ENCODE data around the gene PTPN14.
"Not testable (repeated sequence)": the region's sequence is repeated elsewhere in the genome, so short reads cannot be mapped to it uniquely, and the experiment has no call there.

The PTPN14 gene

GRCh38 chr1:214513394-214513793 is 38.0 kb downstream of the PTPN14 start:
- no peak for DNase-seq (ENCODE audit: low read depth in 2 of 3, low spot score in 2 of 3)

GRCh38 chr1:214511639-214511998 is 39.8 kb downstream of the PTPN14 start:
- no peak for DNase-seq (ENCODE audit: low read depth in 2 of 3, low spot score in 2 of 3)

GRCh38 chr1:214510914-214511638 is 40.3 kb downstream of the PTPN14 start:
- DNase-seq (ENCODE audit: low read depth in 2 of 3, low spot score in 2 of 3): no peak

- DNase-seq (ENCODE audit: low read depth in 2 of 3, low spot score in 2 of 3): no peak
Observed at GRCh38 chr1:214510477-214510876, 40.9 kb downstream of the PTPN14 start.

GRCh38 chr1:214509622-214510021 is 41.8 kb downstream of the PTPN14 start:
- not testable (repeated sequence) for DNase-seq (ENCODE audit: low read depth in 2 of 3, low spot score in 2 of 3)

GRCh38 chr1:214506972-214507431 is 44.4 kb downstream of the PTPN14 start:
- no peak for DNase-seq (ENCODE audit: low read depth in 2 of 3, low spot score in 2 of 3)

GRCh38 chr1:214505134-214505533 is 46.3 kb downstream of the PTPN14 start:
- DNase-seq (ENCODE audit: low read depth in 2 of 3, low spot score in 2 of 3): no peak

- no peak for DNase-seq (ENCODE audit: low read depth in 2 of 3, low spot score in 2 of 3)
Observed at GRCh38 chr1:214504330-214504729, 47.1 kb downstream of the PTPN14 start.

- DNase-seq (ENCODE audit: low read depth in 2 of 3, low spot score in 2 of 3): no peak
Observed at GRCh38 chr1:214503553-214503952, 47.8 kb downstream of the PTPN14 start.

- DNase-seq (ENCODE audit: low read depth in 2 of 3, low spot score in 2 of 3): no peak
Observed at GRCh38 chr1:214500340-214501055, 50.9 kb downstream of the PTPN14 start.

GRCh38 chr1:214499732-214500131 is 51.7 kb downstream of the PTPN14 start:
- no peak for DNase-seq (ENCODE audit: low read depth in 2 of 3, low spot score in 2 of 3)

- DNase-seq (ENCODE audit: low read depth in 2 of 3, low spot score in 2 of 3): no peak
Observed at GRCh38 chr1:214498021-214498420, 53.4 kb downstream of the PTPN14 start.

GRCh38 chr1:214496126-214496525 is 55.3 kb downstream of the PTPN14 start:
- no peak for DNase-seq (ENCODE audit: low read depth in 2 of 3, low spot score in 2 of 3)

GRCh38 chr1:214494706-214495105 is 56.7 kb downstream of the PTPN14 start:
- DNase-seq (ENCODE audit: low read depth in 2 of 3, low spot score in 2 of 3): no peak

- not testable (repeated sequence) for DNase-seq (ENCODE audit: low read depth in 2 of 3, low spot score in 2 of 3)
Observed at GRCh38 chr1:214494179-214494578, 57.2 kb downstream of the PTPN14 start.

GRCh38 chr1:214493126-214493796 is 58.1 kb downstream of the PTPN14 start:
- no peak for DNase-seq (ENCODE audit: low read depth in 2 of 3, low spot score in 2 of 3)

- DNase-seq (ENCODE audit: low read depth in 2 of 3, low spot score in 2 of 3): no peak
Observed at GRCh38 chr1:214492401-214493075, 58.9 kb downstream of the PTPN14 start.

- no peak for DNase-seq (ENCODE audit: low read depth in 2 of 3, low spot score in 2 of 3)
Observed at GRCh38 chr1:214491468-214492146, 59.8 kb downstream of the PTPN14 start.

- DNase-seq (ENCODE audit: low read depth in 2 of 3, low spot score in 2 of 3): no peak
Observed at GRCh38 chr1:214485151-214485550, 66.3 kb downstream of the PTPN14 start.

GRCh38 chr1:214483180-214483579 is 68.2 kb downstream of the PTPN14 start:
- DNase-seq (ENCODE audit: low read depth in 2 of 3, low spot score in 2 of 3): not testable (repeated sequence)
